CD4-positive, alpha-beta T cell (primary cell): Measurements from ENCODE around the gene GCDH. TPM values are rescaled to one million over a fixed set of nuclear protein-coding genes. Genes with fewer than 3 reads are reported as not detected.

ENCODE experiments used
- ATAC-seq: fragments of 200-7000 bp; cut with Tn5 transposase; one replicate; pipeline ENCODE4 v1.10.0; 2022; ENCODE audit warnings: mild to moderate bottlenecking; ENCODE audit not compliant: poor library complexity
- CTCF ChIA-PET: fragments of 350-600 bp; sonication (Branson Sonifier 250); formaldehyde crosslinking; loops from one replicate; lab custom pipeline; 2021; ENCODE audit warnings: antibody characterized with exemption, inconsistent platforms; lab: Charles Lee
- POLR2A ChIA-PET: fragments of 350-600 bp; sonication (Branson Sonifier 250); formaldehyde crosslinking; loops from one replicate; lab custom pipeline; 2021; ENCODE audit warnings: antibody characterized with exemption, inconsistent platforms; lab: Charles Lee
- DNase-seq, 14 experiments: peaks; one replicate each; pipeline ENCODE4 v3.0.0-alpha.2; 2013 to 2020; ENCODE audit warnings: mixed read lengths in 2 of 14
- H3K27ac ChIP-seq, 2 donors: one replicate each; pipeline versions ENCODE4 v1.5.1 to v1.7.0; 2013; ENCODE audit warnings: low read length in 2 of 2, low read depth in 1 of 2, mild to moderate bottlenecking in 1 of 2
- H3K27me3 ChIP-seq, 2 experiments: 1 replicate in 1 of 2; 2 replicates in 1 of 2; pipeline versions ENCODE4 v1.6.1 to v1.7.0; 2013; ENCODE audit warnings: low read length in 2 of 2, control low read depth in 1 of 2, mild to moderate bottlenecking in 1 of 2, moderate library complexity in 1 of 2; ENCODE audit not compliant: insufficient read depth in 2 of 2, control insufficient read depth in 1 of 2
- H3K36me3 ChIP-seq: one replicate; pipeline ENCODE4 v1.6.1; 2013; ENCODE audit warnings: low read length, control low read depth; ENCODE audit not compliant: insufficient read depth
- H3K4me1 ChIP-seq: one replicate; pipeline ENCODE4 v1.6.1; 2013; ENCODE audit warnings: low read length, control low read depth; ENCODE audit not compliant: insufficient read depth
- H3K4me3 ChIP-seq: one replicate; pipeline ENCODE4 v1.5.1; 2013; ENCODE audit warnings: mild to moderate bottlenecking, low read length, moderate library complexity
- H3K9me3 ChIP-seq, 2 experiments: 1 replicate in 1 of 2; 2 replicates in 1 of 2; pipeline versions ENCODE4 v1.6.1 to v1.7.0; 2013; ENCODE audit warnings: low read length in 2 of 2, mild to moderate bottlenecking in 2 of 2, control low read depth in 1 of 2, moderate library complexity in 1 of 2; ENCODE audit not compliant: control insufficient read depth in 1 of 2, insufficient read depth in 1 of 2
- H3K27ac Mint-ChIP-seq: one replicate; pipeline ENCODE4 v1.8.0; 2020; ENCODE audit warnings: mixed read lengths
- H3K27me3 Mint-ChIP-seq: one replicate; pipeline ENCODE4 v1.8.0; 2021; ENCODE audit warnings: mixed read lengths
- H3K36me3 Mint-ChIP-seq: one replicate; pipeline ENCODE4 v1.8.0; 2021; ENCODE audit warnings: low read depth, mixed read lengths
- H3K4me1 Mint-ChIP-seq: one replicate; pipeline ENCODE4 v1.8.0; 2021; ENCODE audit warnings: low read depth, mixed read lengths
- H3K4me3 Mint-ChIP-seq: one replicate; pipeline ENCODE4 v1.8.0; 2020; ENCODE audit warnings: mild to moderate bottlenecking, mixed read lengths
- H3K9me3 Mint-ChIP-seq: one replicate; pipeline ENCODE4 v1.8.0; 2020; ENCODE audit warnings: mixed read lengths
- CTCF ChIP-seq: fragments of 200-600 bp; IDR thresholded peaks from one replicate; pipeline ENCODE4 v1.8.0; 2022; ENCODE audit warnings: antibody characterized with exemption, mild to moderate bottlenecking
- intact Hi-C, 2 experiments: fragments of 100-400 bp; cut with DNase I in 1 of 2; cut with micrococcal nuclease in 1 of 2; formaldehyde crosslinking; loops; one replicate each; pipeline versions ENCODE4 v1.15.1 to v1.9.0; 2023 to 2025; cut with DNase I, micrococcal nuclease
- total RNA-seq, 174 experiments: library from RNA in 2 of 174; stranded (reverse) in 2 of 174; gene quantifications; one replicate each; pipeline ENCODE4 v1.2.3 and lab custom pipeline; 2021 to 2026

The GCDH gene
- total RNA-seq, 2 experiments from 2014 or later = 39.2 to 42.1 TPM

DNA sequence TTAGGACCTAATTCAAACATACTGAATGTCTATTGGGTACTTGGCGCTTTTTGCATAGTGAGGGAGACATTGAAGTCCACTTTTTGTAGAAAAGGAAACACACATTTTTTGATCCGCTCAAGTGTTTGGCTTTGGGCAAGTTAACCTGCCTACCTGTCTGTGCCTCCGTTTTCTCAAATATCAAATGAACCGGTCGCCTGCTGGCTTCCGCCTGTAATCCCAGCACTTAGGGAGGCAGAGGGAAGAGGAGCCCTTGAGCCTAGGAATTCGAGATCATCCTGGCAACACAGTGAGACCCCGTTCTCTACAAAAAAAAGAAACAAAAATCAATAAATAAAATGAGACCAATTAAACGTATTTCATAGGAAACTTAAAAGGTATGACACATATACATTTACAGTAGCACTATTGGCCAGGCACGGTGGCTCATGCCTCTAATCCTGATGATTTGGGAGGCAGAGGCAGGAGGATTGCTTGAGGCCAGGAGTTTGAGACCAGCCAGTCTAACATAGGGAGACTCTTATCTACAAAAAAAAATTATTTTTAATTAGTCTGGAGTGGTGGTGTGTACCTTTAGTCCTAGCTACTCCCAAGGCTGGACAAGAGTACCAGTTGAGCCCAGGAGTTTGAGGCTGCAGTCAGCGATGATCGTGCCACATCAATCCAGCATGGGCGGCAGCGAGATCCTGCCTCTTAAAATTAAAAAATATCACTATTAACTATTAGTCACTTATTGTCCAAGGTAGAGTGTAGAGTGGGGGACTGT lies 56.0 kb downstream of the GCDH start:
- CTCF ChIA-PET = interaction anchor here (1.7 to 2.4 kb wide), 2 partner anchors 19 kb away, joined by 4 to 7 read pairs; no protein-coding TSS in a partner anchor
- Histone ChIP-seq H3K27me3 (peaks cover 0 to 3% of the 10 kb centered on the region in 2 experiments), H3K36me3 (peaks cover 70% of the 10 kb centered on the region), H3K9me3 (peaks cover 0 to 6% of the 10 kb centered on the region in 2 experiments), H3K4me3 (peak overlapping the region; percentile 62), H3K27ac (peak overlapping the region in 1 of 2 donors; percentile 73), H3K4me1 (peaks cover 44% of the 10 kb centered on the region)
- Mint-ChIP-seq H3K36me3 (peaks cover 93% of the 10 kb centered on the region), H3K9me3 (no peaks in the 10 kb centered on the region), H3K4me1 (peaks cover 35% of the 10 kb centered on the region), H3K27ac (peak overlapping the region; percentile 97), H3K4me3 (peak overlapping the region; percentile 91), H3K27me3 (peaks cover 4% of the 10 kb centered on the region)
- ATAC-seq (no peak), DNase-seq (no peak)
- TF ChIP-seq CTCF = no peak
- intact Hi-C loops = no loop called here
- POLR2A ChIA-PET = interaction anchor here (1.6 to 1.8 kb wide), 2 partner anchors 9 kb away, joined by 6 to 7 read pairs; partner anchors contain the start of genes CALR and GADD45GIP1

- POLR2A ChIA-PET = interaction anchor here (0.7 to 1.6 kb wide), 4 partner anchors 10 to 57 kb away, joined by 3 to 7 read pairs (median 4); partner anchors contain the start of genes CALR, FARSA and GCDH
- CTCF ChIA-PET = interaction anchor here (0.6 to 2.4 kb wide), 2 partner anchors 17 to 312 kb away, joined by 4 to 7 read pairs; no protein-coding TSS in a partner anchor
- H3K4me1 Mint-ChIP-seq = peaks cover 35% of the 10 kb centered on the region
Measured at GRCh38 chr19:12947702-12948611, 57.0 kb downstream of the GCDH start.

More at GRCh38 chr19:12947702-12948611, 57.0 kb downstream of the GCDH start:
- peak overlapping the region in 1 of 2 donors; percentile 4 for H3K27ac ChIP-seq
- Mint-ChIP-seq H3K36me3 (peaks cover 92% of the 10 kb centered on the region), H3K9me3 (no peaks in the 10 kb centered on the region), H3K27ac (peak overlapping the region; percentile 47), H3K4me3 (peak overlapping the region; percentile 91), H3K27me3 (peaks cover 4% of the 10 kb centered on the region)
- H3K9me3 ChIP-seq = peaks cover 0 to 6% of the 10 kb centered on the region in 2 experiments
- H3K36me3 ChIP-seq = peaks cover 69% of the 10 kb centered on the region
- DNase-seq (no peak), ATAC-seq (no peak)
- H3K4me1 ChIP-seq = peaks cover 42% of the 10 kb centered on the region
- H3K27me3 ChIP-seq = peaks cover 0 to 3% of the 10 kb centered on the region in 2 experiments
- H3K4me3 ChIP-seq = no peak overlapping the region
- intact Hi-C loops = no loop called here
- no peak for TF ChIP-seq CTCF
